ENCODE results near the gene KLRF2. TPM values are rescaled to one million over a fixed set of nuclear protein-coding genes. Genes with fewer than 3 reads are reported as not detected.

The KLRF2 gene
- total and polyA plus RNA-seq, 7 donors = not detected

DNA sequence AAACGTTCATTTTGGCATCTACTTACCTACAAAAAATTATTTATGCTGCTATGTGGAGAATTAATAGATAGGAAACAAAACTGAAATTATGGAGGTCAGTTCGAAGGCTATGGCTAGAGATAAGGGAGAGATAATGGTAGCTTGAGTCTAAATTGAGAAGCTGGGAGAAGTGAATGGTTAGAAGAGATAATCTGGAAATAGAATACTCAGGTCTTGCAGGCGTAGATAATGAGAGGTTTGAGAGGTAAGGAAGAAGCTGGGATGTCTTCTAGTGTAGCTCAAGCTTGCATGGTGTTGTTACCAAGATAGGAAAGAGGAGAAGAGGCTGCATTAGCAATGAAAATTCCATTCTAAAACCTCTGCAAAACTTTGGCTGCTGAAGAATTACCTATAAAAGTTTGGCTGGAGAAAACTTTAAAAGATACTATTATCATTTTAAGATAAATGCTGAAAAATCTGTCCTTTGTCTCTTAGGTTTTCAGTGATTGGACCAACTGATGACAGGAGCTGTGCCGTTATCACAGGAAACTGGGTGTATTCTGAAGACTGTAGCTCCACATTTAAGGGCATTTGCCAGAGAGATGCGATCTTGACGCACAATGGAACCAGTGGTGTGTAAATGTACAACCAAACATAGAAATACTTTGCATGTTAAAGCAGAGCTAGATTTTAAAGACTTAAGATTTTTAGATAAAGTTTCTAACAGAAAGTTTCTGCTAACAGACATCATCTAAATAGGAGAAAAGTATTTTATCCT, 14.1 kb downstream of the KLRF2 start:
- DNase-seq (no peak), ATAC-seq (no peak)
- Histone ChIP-seq H3K4me1 (no peaks in the 10 kb centered on the region), H3K27ac (no peak overlapping the region), H3K9me3 (no peaks in the 10 kb centered on the region), H3K36me3 (ENCODE audit: insufficient read depth in 1 of 2, low read depth in 1 of 2) (no peaks in the 10 kb centered on the region), H3K27me3 (ENCODE audit: insufficient read depth in 3 of 3, low read length in 2 of 3) (no peaks in the 10 kb centered on the region), H3K4me3 (no peak overlapping the region)
- 73 to 80% (median 78%) methylated on average over 6 of the region's 6 CpGs for WGBS, 3 donors
- TF ChIP-seq, protein P1, sequence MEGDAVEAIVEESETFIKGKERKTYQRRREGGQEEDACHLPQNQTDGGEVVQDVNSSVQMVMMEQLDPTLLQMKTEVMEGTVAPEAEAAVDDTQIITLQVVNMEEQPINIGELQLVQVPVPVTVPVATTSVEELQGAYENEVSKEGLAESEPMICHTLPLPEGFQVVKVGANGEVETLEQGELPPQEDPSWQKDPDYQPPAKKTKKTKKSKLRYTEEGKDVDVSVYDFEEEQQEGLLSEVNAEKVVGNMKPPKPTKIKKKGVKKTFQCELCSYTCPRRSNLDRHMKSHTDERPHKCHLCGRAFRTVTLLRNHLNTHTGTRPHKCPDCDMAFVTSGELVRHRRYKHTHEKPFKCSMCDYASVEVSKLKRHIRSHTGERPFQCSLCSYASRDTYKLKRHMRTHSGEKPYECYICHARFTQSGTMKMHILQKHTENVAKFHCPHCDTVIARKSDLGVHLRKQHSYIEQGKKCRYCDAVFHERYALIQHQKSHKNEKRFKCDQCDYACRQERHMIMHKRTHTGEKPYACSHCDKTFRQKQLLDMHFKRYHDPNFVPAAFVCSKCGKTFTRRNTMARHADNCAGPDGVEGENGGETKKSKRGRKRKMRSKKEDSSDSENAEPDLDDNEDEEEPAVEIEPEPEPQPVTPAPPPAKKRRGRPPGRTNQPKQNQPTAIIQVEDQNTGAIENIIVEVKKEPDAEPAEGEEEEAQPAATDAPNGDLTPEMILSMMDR (IDR thresholded peaks at IDR 0.05) = no peak
- intact Hi-C loops (cut with DNase I) = no loop called here

DNA sequence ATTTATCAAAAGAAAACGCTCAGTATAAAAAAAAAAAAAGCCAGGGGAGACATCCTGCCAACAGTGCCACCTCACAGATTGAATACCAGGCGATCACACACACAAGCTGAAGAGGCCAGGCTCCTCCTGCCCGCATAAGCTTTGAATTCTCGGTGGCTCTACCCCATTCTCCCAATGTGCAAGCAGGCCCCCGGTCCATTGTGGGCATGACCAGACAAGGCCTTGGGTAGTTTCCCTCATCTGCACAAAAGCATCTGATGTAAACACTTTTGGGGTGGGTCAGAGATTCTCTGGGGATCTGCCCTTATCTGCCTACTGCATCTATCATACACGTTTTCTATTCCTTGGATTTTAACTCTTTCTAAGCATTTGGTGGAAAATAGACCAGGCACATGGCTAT, 16.2 kb downstream of the KLRF2 start:
- intact Hi-C loops (cut with DNase I) = no loop called here
- WGBS, 3 donors = 68 to 74% (median 72%) methylated on average over 6 of the region's 6 CpGs
- no peaks in the 10 kb centered on the region for H3K27me3 ChIP-seq (ENCODE audit: insufficient read depth in 3 of 3, low read length in 2 of 3)
- no peak overlapping the region for H3K27ac ChIP-seq
- no peaks in the 10 kb centered on the region for H3K4me1 ChIP-seq
- H3K36me3 ChIP-seq (ENCODE audit: insufficient read depth in 1 of 2, low read depth in 1 of 2) = no peaks in the 10 kb centered on the region
- no peak overlapping the region for H3K4me3 ChIP-seq
- TF ChIP-seq, protein P1 (IDR thresholded peaks at IDR 0.05) = no peak
- no peaks in the 10 kb centered on the region for H3K9me3 ChIP-seq
- no peak for ATAC-seq
- no peak for DNase-seq

DNA sequence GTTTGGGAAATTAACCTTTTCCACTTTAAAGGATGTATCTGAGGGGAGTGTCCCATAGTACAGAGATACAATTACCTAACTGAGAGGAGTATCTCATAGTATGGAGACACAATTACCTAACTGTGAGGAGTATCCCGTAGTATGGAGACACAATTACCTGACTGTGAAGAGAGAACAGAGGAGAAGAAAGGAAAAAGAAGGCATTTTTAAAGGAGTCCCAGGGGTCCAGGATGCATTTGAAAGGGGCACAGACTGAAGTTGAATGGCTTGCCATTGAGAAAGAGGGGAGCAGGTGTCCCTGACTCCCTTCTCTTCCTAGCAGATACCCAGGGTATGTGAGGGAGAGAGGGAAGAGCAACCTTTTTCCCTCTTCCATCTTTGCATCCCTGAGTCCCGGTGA, 17.9 kb downstream of the KLRF2 start:
- intact Hi-C loops (cut with DNase I) = no loop called here
- Histone ChIP-seq H3K27ac (no peak overlapping the region), H3K36me3 (ENCODE audit: insufficient read depth in 1 of 2, low read depth in 1 of 2) (no peaks in the 10 kb centered on the region), H3K27me3 (ENCODE audit: insufficient read depth in 3 of 3, low read length in 2 of 3) (no peaks in the 10 kb centered on the region), H3K9me3 (no peaks in the 10 kb centered on the region), H3K4me3 (no peak overlapping the region), H3K4me1 (no peaks in the 10 kb centered on the region)
- WGBS, 3 donors = 89 to 93% (median 93%) methylated on average over 2 of the region's 2 CpGs
- DNase-seq (no peak), ATAC-seq (no peak)
- TF ChIP-seq, protein P1 (IDR thresholded peaks at IDR 0.05) = no peak

DNA sequence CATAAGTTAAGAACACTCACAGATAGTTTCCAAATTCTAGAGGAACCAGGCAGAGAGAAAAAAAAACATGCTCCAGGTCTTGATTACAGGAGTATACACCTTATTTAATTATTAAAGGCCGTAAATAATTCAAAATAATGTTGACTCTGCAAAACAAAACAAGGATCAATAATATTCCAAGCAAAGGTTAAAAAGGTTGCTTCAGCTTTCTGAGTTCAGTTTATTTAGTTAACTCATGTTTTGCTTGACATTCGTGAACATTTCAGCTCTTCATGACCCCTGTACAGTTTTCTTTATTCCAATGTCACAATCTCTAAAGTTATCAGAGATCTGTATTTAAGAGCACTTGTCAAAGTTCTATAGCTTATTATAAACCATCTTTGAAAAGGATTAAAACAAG, 19.6 kb downstream of the KLRF2 start:
- TF ChIP-seq, protein P1 (IDR thresholded peaks at IDR 0.05) = no peak
- H3K4me1 ChIP-seq = no peaks in the 10 kb centered on the region
- WGBS, 3 donors = 80 to 92% (median 85%) methylated on average over 2 of the region's 2 CpGs
- H3K27ac ChIP-seq = no peak overlapping the region
- ATAC-seq = no peak
- H3K27me3 ChIP-seq (ENCODE audit: insufficient read depth in 3 of 3, low read length in 2 of 3) = no peaks in the 10 kb centered on the region
- no peaks in the 10 kb centered on the region for H3K36me3 ChIP-seq (ENCODE audit: insufficient read depth in 1 of 2, low read depth in 1 of 2)
- intact Hi-C loops (cut with DNase I) = no loop called here
- no peak overlapping the region for H3K4me3 ChIP-seq
- DNase-seq = no peak
- H3K9me3 ChIP-seq = no peaks in the 10 kb centered on the region
